Stimulated activated CD4-positive, alpha-beta T cell treated with anti-CD3 and anti-CD28 coated beads, TNF-alpha, amount 100 ng/mL, for 1 hour (primary cell): Measurements from ENCODE around the gene UBE4B.

Experiments
- DNase-seq, 3 donors: peaks; one replicate each; pipeline ENCODE4 v3.0.0-alpha.2; 2020; ENCODE audit warnings: low read depth in 3 of 3, low spot score in 1 of 3

Gene UBE4B

DNA sequence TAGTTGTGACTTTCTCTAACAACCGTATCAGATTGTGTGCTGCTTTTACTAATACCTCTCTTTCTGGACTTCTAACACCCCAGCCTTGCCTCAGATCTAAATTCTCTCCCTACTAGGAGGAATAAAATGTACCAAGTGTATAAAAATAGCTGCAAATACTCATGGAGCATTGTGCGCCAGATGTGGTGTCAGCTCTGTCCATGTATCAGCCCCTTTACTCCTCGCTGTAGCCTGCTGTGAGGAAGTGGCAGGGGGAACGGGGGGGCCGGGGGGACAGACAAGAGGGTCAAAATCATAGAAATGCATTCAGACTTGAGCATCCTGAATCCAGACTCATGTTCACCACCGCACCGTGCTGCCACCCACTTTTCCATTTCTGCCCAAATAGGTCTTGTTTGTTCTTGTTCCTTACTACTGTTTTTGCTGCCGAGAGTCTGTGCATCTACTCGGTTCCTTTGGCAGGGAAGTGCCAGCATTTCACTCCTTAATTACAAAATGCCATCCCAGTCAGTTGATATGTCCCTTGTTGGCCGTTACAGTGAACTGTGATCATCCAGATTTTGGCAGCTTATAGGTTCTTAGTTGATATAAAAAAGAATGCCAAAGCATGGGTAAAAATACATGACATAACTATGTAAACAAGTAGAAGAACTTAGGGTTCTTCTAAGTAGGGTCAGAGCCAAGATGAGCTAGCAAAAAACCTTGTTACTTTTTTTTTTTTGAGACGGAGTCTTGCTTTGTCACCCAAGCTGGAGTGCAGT lies 76.4 kb downstream of the UBE4B start:
- no peak for DNase-seq

DNA sequence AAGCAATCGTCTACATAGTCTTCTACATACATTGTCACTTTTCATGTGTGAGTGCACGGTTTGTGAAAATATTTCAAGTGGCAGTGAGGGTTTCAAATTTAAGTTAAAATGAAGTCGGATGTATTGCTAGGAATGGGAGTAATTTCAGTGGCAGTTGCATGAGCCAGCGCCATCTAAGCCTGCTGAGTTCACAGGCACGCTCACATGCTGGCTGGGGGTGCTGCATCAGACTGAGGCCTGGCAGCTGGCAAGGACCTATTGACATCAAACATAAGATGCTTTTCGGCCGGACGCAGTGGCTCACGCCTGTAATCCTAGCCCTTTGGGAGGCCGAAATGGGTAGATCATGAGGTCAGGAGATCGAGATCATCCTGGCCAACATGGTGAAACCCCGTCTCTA lies 80.7 kb downstream of the UBE4B start:
- no peak for DNase-seq

DNA sequence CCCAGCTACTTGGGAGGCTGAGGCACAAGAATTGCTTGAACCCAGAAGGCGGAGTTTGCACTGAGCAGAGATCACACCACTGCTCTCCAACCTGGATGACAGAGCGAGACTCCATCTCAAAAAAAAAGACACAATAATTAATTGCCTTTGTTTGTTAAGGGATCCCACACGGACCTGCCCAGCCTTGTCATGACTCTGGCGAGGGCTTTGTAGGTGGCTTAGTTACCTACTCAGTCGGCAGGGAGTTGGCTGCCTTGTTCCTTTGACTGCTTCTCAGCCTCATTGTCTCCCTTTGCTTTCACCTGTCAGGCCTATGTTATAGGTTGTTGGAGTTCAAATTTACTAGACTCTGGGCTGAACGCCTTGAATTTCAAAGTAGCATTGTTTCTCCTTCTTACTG lies 82.0 kb downstream of the UBE4B start:
- DNase-seq, result no peak

DNA sequence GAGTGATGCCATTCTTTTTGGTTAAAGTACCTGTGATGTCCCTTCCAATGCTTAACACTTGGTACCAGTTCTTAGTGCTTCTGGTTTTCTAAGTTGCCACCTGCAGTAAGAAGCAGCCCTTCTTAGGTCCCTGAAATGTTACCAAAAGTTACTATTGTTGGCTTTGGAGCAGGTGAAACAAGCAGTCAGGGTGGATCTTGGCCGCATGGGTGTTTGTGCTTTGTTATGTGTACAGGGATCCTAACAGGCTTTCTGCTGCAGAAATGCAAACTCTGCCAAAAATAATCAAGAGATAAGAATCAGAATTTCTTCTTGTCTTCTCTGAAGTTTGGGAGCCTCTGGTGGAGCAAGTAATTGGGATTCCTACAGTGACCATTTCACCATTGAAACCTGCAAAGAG lies 84.4 kb downstream of the UBE4B start:
- no peak for DNase-seq

DNA sequence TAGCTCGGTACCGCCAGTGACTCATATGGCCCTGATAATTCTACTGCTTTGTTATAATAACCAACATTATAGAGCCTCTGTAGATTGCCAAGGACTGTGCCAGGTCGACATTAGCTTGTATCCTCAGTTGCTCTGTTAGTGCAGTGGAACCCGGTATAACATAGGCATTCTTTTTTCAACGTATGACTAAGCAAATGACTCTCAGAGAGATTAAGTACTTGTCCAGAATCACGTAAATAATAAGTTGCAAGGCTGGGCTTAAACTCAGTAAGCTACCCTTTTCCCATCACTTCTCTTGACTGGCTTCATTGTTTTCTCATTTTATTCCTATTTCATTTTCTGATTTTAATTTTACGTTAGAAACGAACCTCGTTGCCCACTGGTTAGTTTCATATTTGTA lies 85.1 kb downstream of the UBE4B start:
- no peak for DNase-seq

DNA sequence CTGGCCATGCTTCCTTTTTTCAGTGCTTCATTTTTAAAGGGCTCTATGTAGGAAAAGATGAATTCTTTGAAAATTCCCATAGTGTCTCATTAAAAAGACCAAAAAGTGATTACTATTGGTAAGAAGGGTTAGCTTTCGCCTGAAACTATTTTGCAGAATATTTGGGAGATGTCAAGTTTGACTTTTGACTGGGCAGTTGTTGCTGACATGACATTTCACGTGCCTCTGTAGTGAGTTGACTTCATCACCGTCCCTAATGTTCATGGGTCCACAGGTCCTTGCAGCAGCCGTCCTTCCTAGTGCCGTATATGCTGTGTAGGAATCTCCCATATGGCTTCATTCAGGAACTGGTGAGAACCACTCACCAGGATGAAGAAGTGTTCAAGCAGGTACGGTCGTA lies 88.9 kb downstream of the UBE4B start:
- no peak for DNase-seq

DNA sequence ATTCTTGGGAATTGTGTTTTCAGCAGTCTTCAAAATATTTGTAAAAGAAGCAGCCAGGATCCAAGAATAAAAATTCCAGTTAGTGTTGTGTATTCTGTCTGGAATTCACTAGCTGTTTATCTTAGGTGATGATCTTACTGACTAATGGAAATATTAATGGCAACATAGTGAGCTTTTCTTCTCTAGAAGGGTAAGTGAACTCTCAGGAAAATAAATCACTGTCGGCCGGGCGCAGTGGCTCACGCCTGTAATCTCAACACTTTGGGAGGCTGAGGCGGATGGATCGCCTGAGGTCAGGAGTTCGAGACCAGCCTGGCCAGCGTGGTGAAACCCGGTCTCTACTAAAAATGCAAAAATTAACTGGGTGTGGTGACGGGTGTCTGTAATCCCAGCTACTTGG lies 90.2 kb downstream of the UBE4B start:
- no peak for DNase-seq

DNA sequence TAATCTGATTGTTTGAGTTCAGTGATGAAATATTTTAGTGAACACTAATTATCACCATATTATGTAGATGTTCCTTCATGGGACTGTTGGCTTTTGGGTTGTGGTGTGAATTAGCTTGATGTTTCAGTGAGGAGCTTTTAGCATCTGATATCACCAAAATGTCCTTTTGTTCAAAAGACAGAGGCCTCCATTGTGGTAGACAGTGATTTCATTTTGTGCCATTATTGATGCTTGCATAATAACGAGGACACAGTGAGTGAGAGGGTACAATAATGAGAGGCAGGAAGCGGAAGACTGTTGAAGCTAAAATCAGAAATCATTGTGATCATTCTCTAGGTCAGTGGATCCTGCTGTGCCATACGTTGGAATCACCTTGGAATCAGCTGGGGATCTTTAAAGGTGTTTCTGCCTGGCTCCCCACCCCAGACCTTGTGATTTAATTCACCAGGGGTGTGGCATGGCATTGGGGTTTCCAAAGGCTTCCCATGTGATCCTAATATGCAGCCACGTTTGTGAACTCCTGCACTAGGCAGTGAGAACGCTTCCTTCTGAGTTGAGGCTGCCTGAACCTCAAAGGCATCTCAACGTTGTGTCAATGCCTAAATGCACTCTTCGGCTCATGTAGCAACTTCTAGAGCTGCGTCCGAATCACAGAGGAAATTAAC lies 95.5 kb downstream of the UBE4B start:
- DNase-seq, result no peak

DNA sequence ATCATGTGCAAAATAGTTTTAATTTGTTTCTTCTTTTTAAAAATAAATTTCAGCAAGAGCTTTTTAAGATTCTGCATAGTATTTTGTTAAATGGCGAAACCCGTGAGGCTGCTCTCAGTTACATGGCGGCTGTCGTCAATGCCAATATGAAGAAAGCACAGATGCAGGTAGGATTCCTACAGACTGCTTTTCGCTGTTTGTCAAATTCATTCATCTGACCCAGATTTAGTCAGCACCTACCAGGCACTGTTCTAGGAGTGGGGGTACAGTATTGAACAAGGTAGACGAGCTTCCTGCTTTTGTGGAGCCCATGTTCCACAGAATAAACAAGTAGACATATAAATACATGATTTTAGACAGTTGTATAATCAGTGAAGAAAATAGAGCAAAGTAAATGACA lies 99.6 kb downstream of the UBE4B start:
- DNase-seq, result no peak

DNA sequence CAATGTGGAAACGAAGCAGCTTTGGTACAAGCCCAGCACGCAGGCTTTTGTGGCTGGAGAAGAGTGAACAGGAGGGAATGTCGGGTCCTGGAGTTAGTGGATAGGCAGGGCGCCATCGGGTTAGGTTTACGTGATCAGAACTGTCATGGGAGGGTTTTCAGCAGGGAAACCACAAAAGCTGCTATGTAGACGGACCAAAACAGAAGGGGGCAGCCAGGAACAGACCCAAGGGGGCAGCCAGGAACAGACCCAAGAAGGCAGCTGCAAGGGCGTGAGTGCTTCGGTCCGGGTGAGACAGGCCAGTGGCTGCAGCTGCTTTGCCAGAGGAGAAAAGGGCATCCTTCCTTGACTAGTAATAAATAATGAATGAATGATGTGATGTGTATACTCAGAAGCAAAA lies 100.1 kb downstream of the UBE4B start:
- no peak for DNase-seq

DNA sequence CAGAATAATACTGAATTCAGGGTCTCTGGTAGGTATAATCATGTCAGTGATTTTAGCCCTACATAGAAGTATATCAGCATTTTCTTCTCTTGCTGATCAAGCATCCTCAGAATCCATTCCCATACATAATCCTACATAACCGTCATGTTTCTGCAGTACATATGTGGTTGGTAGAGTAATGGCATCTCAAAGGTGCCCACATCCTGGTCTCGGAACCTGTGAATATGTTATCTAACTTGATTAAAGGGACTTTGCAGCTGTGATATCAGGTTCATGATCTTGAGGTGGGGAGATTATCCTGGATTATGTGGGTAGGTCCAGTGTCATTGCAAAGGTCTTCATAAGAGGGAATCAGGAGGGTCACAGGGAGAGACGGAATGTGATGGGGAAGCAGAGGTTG lies 108.2 kb downstream of the UBE4B start:
- DNase-seq, result no peak

DNA sequence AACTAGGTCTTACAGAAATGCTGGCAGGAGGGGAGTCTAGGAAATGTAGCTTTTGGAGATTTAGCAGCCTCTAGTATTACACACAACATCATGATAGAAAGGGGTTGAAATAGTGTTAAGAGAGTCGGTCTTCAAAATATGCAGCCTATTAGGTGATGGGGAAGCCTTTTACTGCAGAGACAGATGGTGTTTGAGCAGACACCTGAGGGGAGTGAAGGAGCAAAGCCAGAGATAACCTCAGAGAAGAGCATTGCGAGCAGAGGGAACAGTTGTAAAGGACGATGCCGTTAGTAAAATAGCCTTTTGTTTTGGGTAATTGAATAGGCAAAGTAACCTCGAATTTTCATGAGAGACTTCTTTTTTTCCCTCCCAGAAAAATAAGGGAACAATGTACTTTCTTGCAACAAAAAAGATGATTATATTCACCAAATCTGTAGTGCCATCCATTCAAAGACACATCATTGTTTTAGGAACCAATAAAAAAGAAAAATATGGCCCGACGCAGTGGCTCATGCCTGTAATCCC lies 111.3 kb downstream of the UBE4B start:
- DNase-seq, result no peak

DNA sequence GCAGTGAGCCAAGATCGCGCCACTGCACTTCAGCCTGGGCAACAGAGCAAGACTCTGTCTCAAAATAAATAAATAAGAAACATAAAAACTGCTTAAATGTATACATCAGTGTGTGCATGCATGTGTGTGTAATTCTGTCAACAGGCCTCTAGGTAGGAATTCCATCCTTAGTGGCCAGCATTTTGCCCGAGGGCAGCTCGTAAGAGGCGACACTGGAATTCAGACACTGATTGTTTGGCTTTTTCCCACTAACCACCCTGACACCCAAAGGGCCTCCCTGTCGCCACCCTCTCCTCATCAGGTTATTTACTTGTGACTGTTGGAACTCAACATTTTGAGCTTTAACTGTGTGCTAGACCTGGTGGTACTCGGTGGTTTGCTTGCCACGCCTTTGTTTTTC lies 113.6 kb downstream of the UBE4B start:
- DNase-seq, result no peak

DNA sequence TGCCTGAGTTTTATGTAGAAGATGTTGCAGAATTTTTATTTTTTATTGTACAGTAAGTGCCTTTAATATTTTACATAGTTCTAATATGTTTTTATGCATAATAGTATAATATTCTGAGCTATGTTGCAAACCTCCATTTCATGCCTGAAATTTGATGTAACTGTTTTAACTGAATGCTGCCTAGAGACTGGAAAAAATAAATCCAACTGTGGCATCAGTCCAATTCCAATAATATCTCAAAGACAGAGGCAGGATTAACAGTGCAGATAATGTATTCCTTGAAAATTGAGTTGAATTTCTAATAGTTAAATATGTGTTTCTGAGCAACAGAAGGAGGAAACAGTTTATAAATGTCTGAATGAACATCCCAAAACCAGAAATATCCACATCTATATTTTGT lies 116.5 kb downstream of the UBE4B start:
- no peak for DNase-seq

DNA sequence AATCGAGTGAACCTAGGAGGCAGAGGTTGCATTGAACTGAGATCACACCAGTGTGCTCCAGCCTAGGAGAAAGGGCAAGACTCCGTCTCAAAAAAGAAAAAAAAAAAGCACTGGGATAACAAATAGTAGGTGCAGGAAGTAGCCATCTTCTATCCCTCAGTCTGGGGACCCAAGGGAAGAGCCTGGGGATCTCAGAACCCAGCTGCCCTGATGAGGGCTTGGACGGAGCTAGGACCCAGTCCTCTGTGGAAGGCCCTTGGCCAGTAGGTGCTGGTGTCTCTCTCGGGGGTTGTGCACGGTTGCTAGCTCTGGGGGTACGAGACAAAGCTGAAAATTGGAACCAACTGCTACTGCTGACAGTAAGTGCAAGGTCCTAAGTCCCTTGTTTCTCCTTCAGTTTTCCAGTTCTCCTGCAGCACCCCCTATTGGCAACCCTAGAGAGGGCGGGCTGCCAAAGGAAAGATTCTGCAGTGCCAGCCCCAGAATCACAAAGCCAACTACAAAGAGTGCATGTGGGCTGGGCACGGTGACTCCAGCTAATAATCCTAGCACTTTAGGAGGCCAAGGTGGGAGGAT lies 120.0 kb downstream of the UBE4B start:
- DNase-seq, result no peak

DNA sequence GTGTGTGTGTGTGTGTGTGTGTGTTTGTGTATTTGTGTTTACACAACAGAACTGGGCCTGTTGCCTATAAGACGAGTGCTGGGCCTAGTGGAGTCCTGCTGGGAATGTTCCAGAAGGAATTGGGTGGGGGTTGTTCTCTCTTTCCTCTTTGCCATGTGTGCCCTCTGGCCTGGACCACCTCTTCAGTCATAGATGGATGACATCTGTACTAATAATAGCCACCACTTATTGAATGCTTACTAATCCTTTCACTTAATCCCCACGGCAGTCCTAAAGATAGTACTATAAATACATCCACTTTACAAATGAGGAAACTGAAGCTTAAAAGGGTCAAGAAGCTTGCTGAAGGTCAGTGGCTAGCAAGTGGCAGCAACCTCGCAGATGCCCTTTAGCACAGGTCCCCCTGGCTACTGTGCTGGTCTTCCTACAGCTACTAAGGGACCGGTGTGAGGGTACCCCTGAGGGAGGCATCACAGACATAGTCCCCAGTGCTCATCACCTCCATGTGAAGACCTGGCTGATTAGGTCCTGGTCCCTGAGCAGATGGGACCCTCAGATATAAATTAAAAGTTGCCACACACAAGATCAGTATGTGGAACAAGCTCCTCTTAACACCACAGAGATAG lies 122.4 kb downstream of the UBE4B start:
- no peak for DNase-seq

DNA sequence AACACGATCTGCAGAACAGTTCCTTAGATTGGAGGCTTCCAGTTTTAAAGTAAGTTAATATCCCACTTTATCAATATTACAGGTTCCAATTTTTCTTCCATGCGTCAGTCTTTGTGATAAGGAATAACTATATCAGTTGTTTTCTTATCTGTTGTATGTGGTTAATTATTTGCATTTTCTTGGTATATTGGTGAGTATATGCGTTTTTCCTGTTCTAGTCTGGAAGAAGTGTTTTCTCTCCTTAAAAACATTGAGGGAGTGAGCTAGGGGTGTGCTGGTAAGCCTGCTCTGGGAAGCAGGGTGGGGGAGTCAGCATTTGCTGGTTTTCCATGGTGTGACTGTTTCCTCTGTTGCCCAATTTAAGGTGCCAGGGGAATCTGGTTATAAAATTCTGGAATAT lies 127.4 kb downstream of the UBE4B start:
- DNase-seq, result no peak

DNA sequence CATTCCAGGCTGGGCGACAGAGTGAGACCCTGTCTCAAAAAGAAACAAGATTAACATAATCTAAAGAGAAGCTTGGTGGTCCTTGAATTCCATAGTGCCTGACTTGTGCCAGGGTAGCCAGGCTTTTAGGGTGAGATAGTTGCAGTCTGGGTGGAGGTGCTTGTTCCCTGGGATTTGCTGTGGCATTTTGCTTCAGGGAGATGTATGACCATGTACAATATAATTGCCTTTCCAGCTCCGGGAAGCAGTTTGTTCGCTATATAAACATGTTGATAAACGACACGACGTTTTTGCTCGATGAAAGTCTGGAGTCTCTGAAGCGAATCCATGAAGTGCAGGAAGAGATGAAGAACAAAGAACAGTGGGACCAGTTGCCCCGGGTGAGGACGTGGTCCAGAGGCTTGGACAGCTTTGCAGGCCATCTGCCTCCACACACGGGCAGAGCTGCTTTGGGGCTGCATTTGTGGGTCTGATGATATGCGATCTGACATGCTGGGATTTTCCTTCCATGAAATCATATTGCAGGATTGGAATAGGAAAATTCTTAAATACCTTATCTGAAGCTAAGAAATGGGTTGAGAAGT lies 128.2 kb downstream of the UBE4B start:
- no peak for DNase-seq

DNA sequence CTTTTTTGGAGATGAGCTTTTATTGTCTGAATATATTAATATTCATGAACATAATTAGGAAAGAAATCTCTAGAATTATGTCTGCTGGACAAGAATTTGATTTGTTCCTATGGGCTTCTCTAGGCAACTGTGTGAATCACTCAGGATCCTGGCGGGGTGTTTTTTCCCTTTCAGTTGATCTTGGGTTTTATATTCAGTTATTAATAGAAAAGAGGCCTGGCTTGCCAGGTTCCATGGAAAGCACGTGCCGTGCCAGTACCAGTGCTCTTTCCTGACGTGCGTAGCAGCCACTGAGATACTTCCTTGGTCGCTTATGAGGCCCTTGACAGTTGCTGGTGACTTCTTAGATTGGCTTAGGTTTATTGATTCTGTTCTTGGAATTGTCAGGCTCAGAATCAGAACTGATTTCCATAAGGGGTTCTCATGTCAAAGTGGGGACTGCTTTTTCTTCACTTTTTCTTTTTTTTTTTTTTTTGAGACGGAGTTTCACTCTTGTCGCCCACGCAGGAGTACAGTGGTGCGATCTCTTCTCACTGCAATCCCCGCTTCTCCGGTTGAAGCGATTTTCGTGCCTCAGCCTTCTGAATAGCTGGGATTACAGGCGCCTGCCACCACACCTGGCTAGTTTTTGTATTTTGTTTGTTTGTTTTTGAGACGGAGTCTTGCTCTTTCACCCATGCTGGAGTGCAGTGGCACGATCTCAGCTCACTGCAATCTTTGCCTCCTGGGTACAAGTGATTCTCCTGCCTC lies 129.0 kb downstream of the UBE4B start:
- DNase-seq, result no peak

DNA sequence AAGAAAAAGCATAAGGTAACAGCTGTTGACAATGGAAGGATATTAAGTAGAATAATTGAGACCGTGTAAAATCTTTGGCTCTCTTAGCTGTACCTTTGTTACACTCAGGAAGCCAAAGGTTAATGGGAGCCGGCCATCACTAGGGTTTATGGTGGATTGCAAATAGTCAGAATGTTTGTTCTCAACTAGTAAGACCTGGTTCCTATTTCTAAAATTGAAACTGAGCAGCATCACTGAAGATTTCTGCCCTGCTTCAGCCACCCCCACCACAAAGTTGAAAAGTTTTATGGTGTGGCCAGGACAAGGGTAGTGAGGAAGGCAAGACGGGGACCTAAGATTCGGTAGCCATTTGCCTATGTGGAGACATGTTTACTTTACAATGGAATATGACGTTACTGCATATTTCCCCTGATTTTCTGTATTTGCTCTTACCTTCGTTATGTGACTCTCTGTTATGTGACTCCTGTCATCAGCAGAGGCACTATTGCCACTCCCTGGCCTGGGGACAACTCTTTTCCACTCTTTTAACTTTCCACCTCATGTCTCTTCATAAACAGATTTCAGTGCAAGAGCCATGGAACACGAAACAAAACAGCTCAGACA lies 136.3 kb downstream of the UBE4B start:
- DNase-seq, result no peak

DNA sequence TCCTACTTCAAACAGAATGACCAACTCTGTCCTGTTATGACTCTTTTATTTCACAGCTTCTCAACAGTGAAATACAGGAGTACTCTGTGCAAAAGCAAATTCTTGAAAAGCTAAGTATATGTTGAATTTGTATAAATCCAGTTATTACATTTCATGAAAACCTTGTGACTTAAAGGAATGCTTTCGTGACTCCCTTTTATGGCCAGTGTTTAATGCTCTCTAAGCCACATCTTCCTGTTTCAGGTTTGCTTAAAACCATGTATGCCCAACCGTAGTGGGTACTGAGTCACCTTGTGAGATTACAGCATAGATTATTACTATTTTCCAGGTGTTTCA lies 137.4 kb downstream of the UBE4B start:
- DNase-seq, result no peak
